T-cell (primary cell): ENCODE data around the gene PIK3R2. TPM values are rescaled to one million over a fixed set of nuclear protein-coding genes. Genes with fewer than 3 reads are reported as not detected.

ENCODE experiments used
- ATAC-seq, 4 experiments: fragments of 200-7000 bp in 3 of 4; fragments of 150-1000 bp in 1 of 4; cut with Tn5 transposase; replicated peaks in 1 of 4; 1 replicate in 3 of 4; 2 replicates in 1 of 4; pipeline ENCODE4 v1.10.0; 2021; ENCODE audit warnings: moderate library complexity in 3 of 4, mild to moderate bottlenecking in 2 of 4, moderate number of reproducible peaks in 1 of 4
- CTCF ChIA-PET, 2 donors: fragments of 300-600 bp; sonication (Branson Sonifier 250); formaldehyde crosslinking; loops; one replicate each; lab custom pipeline; 2022; ENCODE audit warnings: antibody characterized with exemption in 2 of 2; lab: Charles Lee
- POLR2A ChIA-PET, 2 donors: fragments of 300-600 bp; sonication (Branson Sonifier 250); formaldehyde crosslinking; loops; one replicate each; lab custom pipeline; 2022; ENCODE audit warnings: antibody characterized with exemption in 2 of 2; lab: Charles Lee
- DNase-seq, 35 experiments: peaks; one replicate each; pipeline versions ENCODE4 v3.0.0 to v3.0.0-alpha.2; 2013 to 2023
- H3K27ac ChIP-seq: one replicate; pipeline ENCODE4 v1.5.1; 2013; ENCODE audit warnings: low read length
- H3K27me3 ChIP-seq, 2 experiments: replicated peaks in 1 of 2; 1 replicate in 1 of 2; 2 replicates in 1 of 2; pipeline versions ENCODE4 v1.6.1 to v1.7.0; 2013; ENCODE audit warnings: low read length in 1 of 2, mixed read lengths in 1 of 2; ENCODE audit not compliant: control insufficient read depth in 2 of 2, insufficient read depth in 2 of 2; ENCODE audit errors: extremely low read depth in 1 of 2
- H3K36me3 ChIP-seq, 2 donors: 1 replicate in 1 of 2; 2 replicates in 1 of 2; pipeline versions ENCODE4 v1.6.1 to v1.7.0; 2013; ENCODE audit warnings: low read length in 1 of 2; ENCODE audit not compliant: control insufficient read depth in 2 of 2, insufficient read depth in 1 of 2; ENCODE audit errors: extremely low read depth in 1 of 2
- H3K4me1 ChIP-seq, 2 experiments: 1 replicate in 1 of 2; 2 replicates in 1 of 2; pipeline versions ENCODE4 v1.6.1 to v1.7.0; 2013; ENCODE audit warnings: low read length in 2 of 2, mixed read lengths in 1 of 2; ENCODE audit not compliant: insufficient read depth in 2 of 2, control insufficient read depth in 1 of 2; ENCODE audit errors: extremely low read depth in 1 of 2
- H3K4me3 ChIP-seq, 2 donors: 1 replicate in 1 of 2; 2 replicates in 1 of 2; pipeline versions ENCODE4 v1.5.1 to v1.7.0; 2013; ENCODE audit warnings: mild to moderate bottlenecking in 2 of 2, low read length in 1 of 2, moderate library complexity in 1 of 2; ENCODE audit not compliant: control insufficient read depth in 1 of 2; ENCODE audit errors: extremely low read depth in 1 of 2
- H3K9me3 ChIP-seq: 2 replicates; pipeline ENCODE4 v1.7.0; 2013
- H3K27ac Mint-ChIP-seq, 2 donors: one replicate each; pipeline ENCODE4 v1.8.0; 2020 to 2021; ENCODE audit warnings: mild to moderate bottlenecking in 2 of 2, mixed read lengths in 2 of 2
- H3K27me3 Mint-ChIP-seq, 2 donors: one replicate each; pipeline ENCODE4 v1.8.0; 2021 to 2022; ENCODE audit warnings: mixed read lengths in 2 of 2
- H3K36me3 Mint-ChIP-seq: one replicate; pipeline ENCODE4 v1.8.0; 2021; ENCODE audit warnings: mixed read lengths
- H3K4me1 Mint-ChIP-seq, 3 donors: one replicate each; pipeline ENCODE4 v1.8.0; 2020 to 2022; ENCODE audit warnings: mixed read lengths in 3 of 3, mild to moderate bottlenecking in 1 of 3
- H3K4me3 Mint-ChIP-seq, 3 donors: one replicate each; pipeline ENCODE4 v1.8.0; 2020 to 2022; ENCODE audit warnings: mild to moderate bottlenecking in 3 of 3, mixed read lengths in 3 of 3, moderate library complexity in 3 of 3
- H3K9me3 Mint-ChIP-seq, 3 donors: one replicate each; pipeline ENCODE4 v1.8.0; 2020 to 2022; ENCODE audit warnings: mixed read lengths in 3 of 3
- WGBS: methylation state at CpG from one replicate; pipeline ENCODE4 v1.1.5; 2013; ENCODE audit warnings: missing lambda C conversion rate; ENCODE audit not compliant: insufficient coverage; 5-methylcytosine and 5-hydroxymethylcytosine counted together
- total RNA-seq, 35 experiments: library from RNA in 6 of 35; stranded (reverse) in 6 of 35; fragments of 120-200 nt in 1 of 35; gene quantifications; one replicate each; pipeline versions ENCODE4 v1.2.1 to v1.2.4 and lab custom pipeline; 2013 to 2026

Gene PIK3R2
- total RNA-seq, 5 donors from 2014 or later (not counting 1 experiment from before 2014, with no cell fraction given): 11.8 to 25.5 (median 17.6) TPM

DNA sequence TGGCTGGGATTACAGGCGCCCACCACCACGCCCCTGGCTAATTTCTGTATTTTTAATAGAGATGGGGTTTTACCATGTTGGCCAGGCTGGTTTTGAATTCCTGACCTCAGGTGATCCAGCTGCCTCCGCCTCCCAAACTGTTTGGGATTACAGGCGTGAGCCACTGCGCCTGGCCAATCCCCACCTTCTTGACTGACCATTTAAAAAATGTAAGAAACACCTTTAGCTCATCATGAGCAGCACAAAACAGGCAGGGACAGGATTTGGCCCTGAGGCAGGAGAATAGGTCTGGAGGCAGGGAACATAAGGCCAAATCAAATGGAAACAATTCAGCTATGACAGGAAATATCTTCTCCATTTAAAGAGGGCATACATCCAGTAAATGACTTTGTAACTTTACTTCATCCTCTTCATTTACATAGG, 38.7 kb downstream of the PIK3R2 start:
- ChIA-PET POLR2A (interaction anchor here in 1 of 2 donors (0.6 to 1.0 kb wide), 3 partner anchors 37 to 747 kb away, joined by 3 to 7 read pairs (median 4); no protein-coding TSS in a partner anchor), CTCF (interaction anchor here (0.6 to 3.7 kb wide), 9 partner anchors 13 to 125 kb away, joined by 3 to 33 read pairs (median 5); partner anchors contain the start of gene RAB3A (in 1 of the 2))
- peak overlapping the region; percentile 84 for H3K27ac ChIP-seq
- WGBS: no CpG with 5 or more reads among the region's 5 CpGs
- peak overlapping the region; percentile 74 to 83 for H3K4me3 ChIP-seq
- peak overlapping the region; percentile 95 to 97 for H3K27ac Mint-ChIP-seq
- peaks cover 21 to 24% (median 23%) of the 10 kb centered on the region in 3 donors for H3K4me1 Mint-ChIP-seq
- H3K27me3 Mint-ChIP-seq: no peaks in the 10 kb centered on the region
- no peaks in the 10 kb centered on the region for H3K9me3 ChIP-seq
- H3K9me3 Mint-ChIP-seq: no peaks in the 10 kb centered on the region
- ATAC-seq (no peak), DNase-seq (no peak)
- peak overlapping the region; percentile 87 to 95 (median 87) for H3K4me3 Mint-ChIP-seq
- no peaks in the 10 kb centered on the region for H3K36me3 Mint-ChIP-seq
- peaks cover 3 to 10% of the 10 kb centered on the region in 2 donors for H3K36me3 ChIP-seq
- H3K4me1 ChIP-seq: peaks cover 12 to 29% of the 10 kb centered on the region in 2 experiments
- H3K27me3 ChIP-seq: peaks cover 0 to 5% of the 10 kb centered on the region in 2 experiments

DNA sequence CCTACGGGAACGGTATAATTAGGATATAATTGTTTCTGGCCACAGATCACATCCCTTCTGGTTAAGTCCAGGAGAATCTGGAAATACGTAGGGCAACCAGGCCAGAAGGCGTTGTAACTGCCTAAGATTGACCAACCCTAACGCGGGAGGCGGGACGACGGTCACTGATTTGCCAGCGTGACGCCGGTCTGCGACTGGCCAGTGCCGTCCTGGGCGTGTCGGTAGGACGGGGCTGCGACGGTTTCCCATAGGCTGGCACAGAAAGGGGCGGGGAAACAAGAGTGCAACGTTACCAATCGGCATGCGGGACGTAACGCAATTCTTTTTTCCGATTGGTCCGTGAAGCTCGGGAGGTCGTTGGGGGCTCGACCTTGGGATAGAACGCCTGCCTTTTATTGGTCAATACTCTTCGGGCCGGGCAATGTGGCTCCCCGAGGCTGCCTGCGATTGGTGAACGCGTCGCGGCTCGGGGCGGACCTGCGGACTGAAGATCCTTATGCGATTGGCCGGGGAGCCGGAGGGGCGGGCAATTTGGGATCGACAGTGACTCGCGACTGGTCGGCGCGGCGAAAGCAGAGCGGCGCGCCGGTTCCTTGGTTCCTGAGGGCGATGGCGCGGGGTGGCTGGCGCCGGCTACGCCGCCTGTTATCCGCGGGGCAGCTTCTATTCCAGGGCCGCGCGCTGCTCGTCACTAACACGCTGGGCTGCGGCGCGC, 39.9 kb downstream of the PIK3R2 start, which contains the start of gene MPV17L2:
Gene MPV17L2, plus strand, starts transcription at position 546 of the 715 bp plus-strand sequence. Its CDS starts 64 bp downstream, at position 610.
- ATAC-seq (peak; percentile 87 to 93 (median 92)), DNase-seq (peak; percentile 92 to 99 (median 99))
- Mint-ChIP-seq H3K4me1 (peaks cover 21 to 24% (median 23%) of the 10 kb centered on the region in 3 donors), H3K9me3 (no peaks in the 10 kb centered on the region), H3K27ac (peak within 1 kb of the TSS; percentile 95 to 97), H3K36me3 (no peaks in the 10 kb centered on the region), H3K4me3 (peak within 1 kb of the TSS; percentile 87 to 95 (median 87)), H3K27me3 (no peaks in the 10 kb centered on the region)
- H3K27me3 ChIP-seq: no peaks in the 10 kb centered on the region
- peaks cover 12 to 29% of the 10 kb centered on the region in 2 experiments for H3K4me1 ChIP-seq
- H3K9me3 ChIP-seq: no peaks in the 10 kb centered on the region
- H3K4me3 ChIP-seq: peak within 1 kb of the TSS; percentile 83 to 86
- peak within 1 kb of the TSS; percentile 84 for H3K27ac ChIP-seq
- ChIA-PET POLR2A (interaction anchor here (0.5 to 1.3 kb wide), 6 partner anchors 39 to 228 kb away, joined by 3 to 14 read pairs (median 3); partner anchors contain the start of gene JUND (in 2 of the 2)), CTCF (interaction anchor here (0.5 to 3.7 kb wide), 17 partner anchors 12 to 888 kb away, joined by 3 to 33 read pairs (median 3); partner anchors contain the start of genes PIK3R2 (in 1 of the 2), RAB3A (in 1 of the 2) and RPL18A (in 1 of the 2))
- WGBS: under 1% methylated on average over 73 of the region's 74 CpGs
- H3K36me3 ChIP-seq: peaks cover 3 to 16% of the 10 kb centered on the region in 2 donors

DNA sequence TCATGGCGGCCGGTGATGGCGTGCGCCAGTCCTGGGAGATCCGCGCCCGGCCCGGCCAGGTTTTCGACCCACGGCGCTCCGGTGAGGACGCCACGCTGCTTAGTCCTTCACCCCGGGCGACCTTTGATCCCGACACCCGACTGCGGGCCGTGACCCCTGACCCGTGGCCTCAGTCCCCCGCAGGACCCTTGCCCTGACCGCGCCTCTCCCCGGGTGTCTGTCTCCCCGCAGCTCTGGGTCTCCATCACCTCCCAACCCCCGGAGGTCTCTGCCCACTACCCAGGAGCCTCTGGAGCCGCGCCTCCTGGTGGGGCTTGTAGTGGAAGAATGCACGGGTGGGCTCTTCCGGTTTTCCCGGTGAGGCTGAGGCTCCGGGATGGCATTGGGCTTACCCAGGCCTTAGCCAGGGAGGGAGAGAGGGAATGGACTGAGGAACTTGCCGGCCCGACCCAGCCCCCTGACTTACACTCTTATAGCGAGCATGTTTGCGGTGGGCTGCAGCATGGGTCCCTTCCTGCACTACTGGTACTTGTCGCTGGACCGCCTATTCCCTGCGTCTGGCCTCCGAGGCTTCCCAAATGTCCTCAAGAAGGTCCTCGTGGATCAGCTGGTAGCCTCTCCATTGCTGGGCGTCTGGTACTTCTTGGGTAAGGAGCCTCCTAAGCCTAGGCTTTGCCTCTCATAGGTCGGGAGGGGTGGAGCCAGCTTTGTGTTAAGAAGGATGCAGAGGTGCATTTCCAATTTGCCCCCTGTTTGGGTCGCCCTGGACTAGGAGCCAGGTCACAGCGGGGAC, 40.6 kb downstream of the PIK3R2 start:
- H3K4me1 ChIP-seq: peaks cover 12 to 29% of the 10 kb centered on the region in 2 experiments
- H3K27me3 ChIP-seq: no peaks in the 10 kb centered on the region
- ChIA-PET CTCF (interaction anchor here in 1 of 2 donors (0.5 to 3.7 kb wide), 11 partner anchors 11 to 888 kb away, joined by 3 to 33 read pairs (median 3); partner anchors contain the start of genes PIK3R2, RAB3A and RPL18A), POLR2A (interaction anchor here (0.6 to 1.3 kb wide), 4 partner anchors 86 to 227 kb away, joined by 3 to 14 read pairs (median 3); partner anchors contain the start of gene JUND (in 2 of the 2))
- peaks cover 7% of the 10 kb centered on the region for H3K36me3 Mint-ChIP-seq
- H3K4me3 ChIP-seq: peak overlapping the region; percentile 57 to 86
- peaks cover 21 to 24% (median 23%) of the 10 kb centered on the region in 3 donors for H3K4me1 Mint-ChIP-seq
- WGBS: 10% methylated on average over 32 of the region's 46 CpGs
- peak overlapping the region; percentile 53 for H3K27ac ChIP-seq
- H3K27me3 Mint-ChIP-seq: no peaks in the 10 kb centered on the region
- H3K36me3 ChIP-seq: peaks cover 3 to 23% of the 10 kb centered on the region in 2 donors
- no peaks in the 10 kb centered on the region for H3K9me3 ChIP-seq
- peak overlapping the region; percentile 87 to 95 (median 87) for H3K4me3 Mint-ChIP-seq
- DNase-seq (no peak), ATAC-seq (no peak)
- peak overlapping the region; percentile 95 to 97 for H3K27ac Mint-ChIP-seq
- H3K9me3 Mint-ChIP-seq: no peaks in the 10 kb centered on the region

DNA sequence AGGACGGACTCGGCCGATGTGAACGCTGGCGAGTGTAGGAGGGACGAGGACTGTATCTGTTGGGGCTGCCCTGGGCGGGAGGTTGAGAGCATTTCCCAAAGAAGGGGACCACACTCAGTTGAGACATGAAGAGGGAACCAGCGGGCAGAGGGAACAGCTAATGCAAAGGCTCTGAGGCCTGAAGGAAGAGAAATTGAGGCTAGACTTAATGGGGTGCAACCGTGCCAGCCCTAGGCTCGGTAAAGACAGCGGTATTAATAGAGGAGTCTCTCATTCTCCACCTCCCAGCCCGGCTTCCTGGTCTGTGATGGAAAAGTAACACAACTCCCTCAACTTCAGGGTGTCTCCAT, 41.2 kb downstream of the PIK3R2 start:
- H3K9me3 Mint-ChIP-seq: no peaks in the 10 kb centered on the region
- CTCF ChIA-PET: interaction anchor here in 1 of 2 donors (1.3 kb wide), 1 partner anchor 10 kb away, joined by 4 read pairs; the partner anchor contains the start of gene RAB3A
- ATAC-seq (no peak), DNase-seq (no peak)
- H3K27ac ChIP-seq: no peak overlapping the region
- peak overlapping the region; percentile 43 to 48 for H3K27ac Mint-ChIP-seq
- WGBS: 87% methylated on average over 7 of the region's 12 CpGs
- H3K36me3 Mint-ChIP-seq: peaks cover 10% of the 10 kb centered on the region
- no peaks in the 10 kb centered on the region for H3K27me3 ChIP-seq
- H3K9me3 ChIP-seq: no peaks in the 10 kb centered on the region
- POLR2A ChIA-PET: no interaction called here
- H3K4me1 Mint-ChIP-seq: peaks cover 21 to 24% (median 23%) of the 10 kb centered on the region in 3 donors
- H3K4me1 ChIP-seq: peaks cover 12 to 29% of the 10 kb centered on the region in 2 experiments
- peaks cover 3 to 28% of the 10 kb centered on the region in 2 donors for H3K36me3 ChIP-seq
- H3K4me3 Mint-ChIP-seq: peak overlapping the region; percentile 87 to 95 (median 87)
- peak overlapping the region; percentile 57 to 86 for H3K4me3 ChIP-seq
- no peaks in the 10 kb centered on the region for H3K27me3 Mint-ChIP-seq

DNA sequence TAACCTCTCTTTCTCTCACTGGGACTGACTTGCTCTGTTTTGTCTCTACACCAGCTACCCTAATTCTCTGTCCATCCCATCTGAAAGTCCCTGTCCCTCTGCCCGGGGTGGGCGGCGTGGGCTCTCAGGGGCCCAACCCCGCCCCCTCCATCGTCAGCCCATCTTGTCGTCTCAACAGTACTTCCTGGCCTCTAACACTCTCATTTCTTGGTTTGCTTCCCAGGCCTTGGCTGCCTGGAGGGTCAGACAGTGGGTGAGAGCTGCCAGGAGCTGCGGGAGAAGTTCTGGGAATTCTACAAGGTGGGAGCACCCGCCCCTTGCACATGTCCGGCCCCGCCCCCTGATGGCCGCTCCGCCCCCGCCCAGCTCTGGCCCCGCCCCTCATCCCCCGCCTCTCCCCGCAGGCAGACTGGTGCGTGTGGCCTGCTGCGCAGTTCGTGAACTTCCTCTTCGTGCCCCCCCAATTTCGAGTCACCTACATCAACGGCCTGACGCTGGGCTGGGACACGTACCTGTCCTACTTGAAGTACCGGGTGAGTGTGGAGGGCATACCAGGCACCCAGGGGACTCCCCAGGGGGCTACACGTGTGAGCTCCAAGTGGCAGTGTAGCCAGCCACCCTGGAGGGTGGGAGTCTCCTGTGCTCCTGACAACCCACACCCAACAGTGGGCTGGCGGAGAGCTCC, 41.7 kb downstream of the PIK3R2 start:
- Histone ChIP-seq H3K27me3 (no peaks in the 10 kb centered on the region), H3K4me1 (peaks cover 12 to 29% of the 10 kb centered on the region in 2 experiments), H3K9me3 (no peaks in the 10 kb centered on the region), H3K36me3 (peaks cover 3 to 28% of the 10 kb centered on the region in 2 donors), H3K27ac (no peak overlapping the region), H3K4me3 (no peak overlapping the region)
- WGBS: 38% methylated on average over 11 of the region's 27 CpGs
- H3K27me3 Mint-ChIP-seq: no peaks in the 10 kb centered on the region
- H3K27ac Mint-ChIP-seq: peak overlapping the region in 1 of 2 donors; percentile 55
- ChIA-PET POLR2A (no interaction called here), CTCF (interaction anchor here in 1 of 2 donors (1.3 kb wide), 1 partner anchor 10 kb away, joined by 4 read pairs; the partner anchor contains the start of gene RAB3A)
- ATAC-seq: no peak
- no peaks in the 10 kb centered on the region for H3K9me3 Mint-ChIP-seq
- peaks cover 21 to 24% (median 23%) of the 10 kb centered on the region in 3 donors for H3K4me1 Mint-ChIP-seq
- peak in 16 of 35 experiments; percentile 12 to 54 (median 28) for DNase-seq
- peaks cover 10% of the 10 kb centered on the region for H3K36me3 Mint-ChIP-seq
- peak overlapping the region; percentile 87 to 95 (median 87) for H3K4me3 Mint-ChIP-seq
